Stimulated activated CD8-positive, alpha-beta memory T cell treated with anti-CD3 and anti-CD28 coated beads, Interleukin-12 subunit alpha, Interleukin-12 subunit beta, amount 100 ng/mL, for 4 hours (primary cell): ENCODE results near the gene TAOK2.

Source experiments
- DNase-seq: peaks from one replicate; pipeline ENCODE4 v3.0.0-alpha.2; 2020; ENCODE audit warnings: low read depth

The TAOK2 gene

DNA sequence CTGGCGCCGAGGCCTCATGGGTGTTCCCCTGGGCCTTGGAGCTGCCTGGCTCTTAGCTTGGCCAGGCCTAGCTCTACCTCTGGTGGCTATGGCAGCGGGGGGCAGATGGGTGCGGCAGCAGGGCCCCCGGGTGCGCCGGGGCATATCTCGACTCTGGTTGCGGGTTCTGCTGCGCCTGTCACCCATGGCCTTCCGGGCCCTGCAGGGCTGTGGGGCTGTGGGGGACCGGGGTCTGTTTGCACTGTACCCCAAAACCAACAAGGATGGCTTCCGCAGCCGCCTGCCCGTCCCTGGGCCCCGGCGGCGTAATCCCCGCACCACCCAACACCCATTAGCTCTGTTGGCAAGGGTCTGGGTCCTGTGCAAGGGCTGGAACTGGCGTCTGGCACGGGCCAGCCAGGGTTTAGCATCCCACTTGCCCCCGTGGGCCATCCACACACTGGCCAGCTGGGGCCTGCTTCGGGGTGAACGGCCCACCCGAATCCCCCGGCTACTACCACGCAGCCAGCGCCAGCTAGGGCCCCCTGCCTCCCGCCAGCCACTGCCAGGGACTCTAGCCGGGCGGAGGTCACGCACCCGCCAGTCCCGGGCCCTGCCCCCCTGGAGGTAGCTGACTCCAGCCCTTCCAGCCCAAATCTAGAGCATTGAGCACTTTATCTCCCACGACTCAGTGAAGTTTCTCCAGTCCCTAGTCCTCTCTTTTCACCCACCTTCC lies 13.9 kb downstream of the TAOK2 start:
- no peak for DNase-seq

DNA sequence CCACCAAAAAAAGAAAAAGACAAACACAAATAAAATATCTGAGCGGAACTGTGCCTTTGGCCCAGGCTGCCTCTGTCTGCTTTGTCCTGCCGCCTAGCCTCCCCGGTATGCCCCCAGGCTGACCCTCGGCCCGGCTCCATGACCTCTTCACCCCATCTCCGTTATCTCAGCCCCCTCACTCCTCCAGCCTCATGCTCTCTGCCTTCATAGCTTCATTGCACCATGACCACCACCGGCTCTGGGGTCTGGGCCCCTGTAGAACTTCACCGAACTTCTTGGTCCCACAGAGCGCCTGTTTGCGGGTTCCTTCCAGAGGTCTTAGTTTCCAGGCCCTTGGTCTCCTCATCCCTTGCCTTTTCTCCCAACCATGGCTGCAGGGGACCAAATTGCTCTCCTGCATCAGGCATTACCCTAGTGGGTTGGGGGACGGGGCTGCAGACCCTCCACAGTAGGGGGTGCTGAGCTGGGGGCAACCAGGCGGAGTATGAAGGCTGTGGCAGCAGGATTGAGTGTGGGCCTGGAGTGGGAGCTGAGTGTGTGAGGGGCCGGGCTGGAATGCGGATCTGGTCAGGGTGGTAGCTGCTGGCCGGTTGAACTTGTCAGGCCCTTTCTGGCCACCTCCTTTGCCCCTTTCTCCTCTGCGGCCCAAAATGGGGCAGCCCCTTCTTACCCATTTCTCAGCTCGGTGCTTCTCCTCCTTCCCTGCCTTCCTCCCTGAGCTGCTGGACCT lies 14.8 kb downstream of the TAOK2 start:
- no peak for DNase-seq

DNA sequence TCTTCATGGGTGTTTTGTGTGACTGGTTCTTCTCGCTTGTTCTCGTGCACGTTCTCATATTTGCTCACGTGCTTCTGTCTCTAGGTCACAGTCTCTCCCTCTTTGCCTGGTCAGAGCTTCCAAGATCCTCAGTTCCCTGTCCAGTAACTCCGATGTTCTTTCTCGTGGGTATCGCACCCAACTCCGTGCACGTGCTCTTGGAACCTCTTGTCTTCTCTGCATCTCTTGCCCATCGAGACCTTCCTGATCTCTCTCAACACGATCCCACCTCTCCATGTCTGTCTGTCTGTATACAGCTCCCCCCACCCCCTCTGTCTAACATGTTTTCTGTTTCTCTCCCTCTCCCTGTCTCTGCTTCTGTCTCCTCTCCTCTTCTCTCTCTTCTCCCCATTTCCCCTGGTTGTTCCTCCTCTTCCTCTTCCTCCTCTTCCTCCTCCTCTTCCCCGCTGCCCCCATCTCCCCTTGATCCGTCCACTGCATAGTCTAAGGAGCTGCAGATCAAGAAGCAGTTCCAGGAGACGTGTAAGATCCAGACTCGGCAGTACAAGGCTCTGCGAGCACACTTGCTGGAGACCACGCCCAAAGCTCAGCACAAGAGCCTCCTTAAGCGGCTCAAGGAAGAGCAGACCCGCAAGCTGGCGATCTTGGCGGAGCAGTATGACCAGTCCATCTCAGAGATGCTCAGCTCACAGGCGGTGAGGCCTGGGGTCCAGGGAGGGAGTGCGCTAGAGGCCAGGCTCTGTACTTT lies 15.6 kb downstream of the TAOK2 start:
- no peak for DNase-seq

DNA sequence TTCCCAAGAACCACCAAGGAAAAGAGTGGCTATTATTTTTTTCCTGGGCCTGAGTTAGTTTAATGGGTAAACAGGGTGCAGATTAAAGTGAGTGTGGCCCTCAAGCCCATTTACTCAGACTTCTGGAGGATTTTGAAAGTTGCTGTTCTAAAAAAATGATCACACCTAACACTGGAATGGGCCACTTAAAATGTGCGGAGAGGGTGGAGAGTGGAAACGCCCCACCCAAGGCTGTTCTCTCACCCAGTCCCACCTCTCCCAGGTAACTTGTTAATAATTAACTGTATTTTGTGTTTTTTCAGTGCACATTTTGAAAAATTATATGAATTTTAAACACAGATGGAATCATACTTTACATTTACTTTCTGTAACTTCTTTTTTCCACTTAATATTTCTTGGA lies 16.4 kb downstream of the TAOK2 start:
- DNase-seq: no peak

DNA sequence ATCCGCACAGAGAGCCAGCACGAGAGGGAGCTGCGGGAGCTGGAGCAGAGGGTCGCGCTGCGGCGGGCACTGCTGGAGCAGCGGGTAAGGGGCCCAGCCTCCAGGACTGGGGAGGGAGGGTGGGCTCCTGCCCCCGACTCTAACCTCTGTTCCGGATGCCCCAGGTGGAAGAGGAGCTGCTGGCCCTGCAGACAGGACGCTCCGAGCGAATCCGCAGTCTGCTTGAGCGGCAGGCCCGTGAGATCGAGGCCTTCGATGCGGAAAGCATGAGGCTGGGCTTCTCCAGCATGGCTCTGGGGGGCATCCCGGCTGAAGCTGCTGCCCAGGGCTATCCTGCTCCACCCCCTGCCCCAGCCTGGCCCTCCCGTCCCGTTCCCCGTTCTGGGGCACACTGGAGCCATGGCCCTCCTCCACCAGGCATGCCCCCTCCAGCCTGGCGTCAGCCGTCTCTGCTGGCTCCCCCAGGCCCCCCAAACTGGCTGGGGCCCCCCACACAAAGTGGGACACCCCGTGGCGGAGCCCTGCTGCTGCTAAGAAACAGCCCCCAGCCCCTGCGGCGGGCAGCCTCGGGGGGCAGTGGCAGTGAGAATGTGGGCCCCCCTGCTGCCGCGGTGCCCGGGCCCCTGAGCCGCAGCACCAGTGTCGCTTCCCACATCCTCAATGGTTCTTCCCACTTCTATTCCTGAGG lies 17.4 kb downstream of the TAOK2 start:
- DNase-seq: no peak

DNA sequence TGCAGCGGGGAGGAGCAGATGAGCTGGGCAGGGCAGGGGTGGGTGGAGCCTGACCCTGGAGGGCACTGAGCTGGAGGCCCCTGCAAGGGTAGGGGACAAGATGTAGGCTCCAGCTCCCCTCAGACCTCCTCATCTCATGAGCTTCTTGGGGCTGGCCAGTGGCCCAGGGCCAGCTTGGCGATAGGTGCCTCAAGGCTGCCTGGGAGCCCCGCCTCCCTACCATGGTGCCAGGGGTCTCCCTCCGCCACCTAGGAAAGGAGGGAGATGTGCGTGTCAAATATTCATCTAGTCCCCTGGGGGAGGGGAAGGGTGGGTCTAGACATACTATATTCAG lies 17.9 kb downstream of the TAOK2 start:
- DNase-seq: no peak

DNA sequence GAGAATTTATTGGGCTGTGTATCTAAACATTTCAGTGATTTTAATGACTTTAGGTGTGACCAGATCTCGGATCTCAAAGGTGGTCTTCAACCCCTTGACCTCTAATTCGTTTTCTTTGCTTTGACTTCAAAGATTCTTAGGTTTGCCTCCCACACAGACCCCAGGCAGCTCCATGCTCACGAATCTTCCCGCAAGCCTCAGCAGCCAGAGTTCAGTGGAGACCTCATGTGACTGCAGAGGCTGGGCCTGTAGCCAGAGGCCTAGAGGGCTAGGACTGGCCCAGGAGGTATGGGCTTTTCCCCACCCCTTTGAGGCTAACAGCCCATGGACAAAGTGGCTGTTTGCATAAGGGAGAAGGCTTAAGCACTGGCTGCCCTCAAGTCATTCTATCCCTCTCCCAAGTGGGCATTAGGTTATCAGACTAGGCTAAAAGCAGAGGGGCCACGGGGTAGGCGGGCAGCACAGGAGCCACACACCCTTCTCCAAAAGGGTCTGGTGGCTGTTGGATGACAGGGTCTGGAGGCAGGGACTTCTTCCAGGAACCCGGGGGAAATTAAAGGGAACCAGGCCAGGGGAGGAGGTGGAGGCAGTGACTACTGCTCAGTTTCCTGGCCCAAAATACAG lies 18.8 kb downstream of the TAOK2 start:
- DNase-seq: no peak

DNA sequence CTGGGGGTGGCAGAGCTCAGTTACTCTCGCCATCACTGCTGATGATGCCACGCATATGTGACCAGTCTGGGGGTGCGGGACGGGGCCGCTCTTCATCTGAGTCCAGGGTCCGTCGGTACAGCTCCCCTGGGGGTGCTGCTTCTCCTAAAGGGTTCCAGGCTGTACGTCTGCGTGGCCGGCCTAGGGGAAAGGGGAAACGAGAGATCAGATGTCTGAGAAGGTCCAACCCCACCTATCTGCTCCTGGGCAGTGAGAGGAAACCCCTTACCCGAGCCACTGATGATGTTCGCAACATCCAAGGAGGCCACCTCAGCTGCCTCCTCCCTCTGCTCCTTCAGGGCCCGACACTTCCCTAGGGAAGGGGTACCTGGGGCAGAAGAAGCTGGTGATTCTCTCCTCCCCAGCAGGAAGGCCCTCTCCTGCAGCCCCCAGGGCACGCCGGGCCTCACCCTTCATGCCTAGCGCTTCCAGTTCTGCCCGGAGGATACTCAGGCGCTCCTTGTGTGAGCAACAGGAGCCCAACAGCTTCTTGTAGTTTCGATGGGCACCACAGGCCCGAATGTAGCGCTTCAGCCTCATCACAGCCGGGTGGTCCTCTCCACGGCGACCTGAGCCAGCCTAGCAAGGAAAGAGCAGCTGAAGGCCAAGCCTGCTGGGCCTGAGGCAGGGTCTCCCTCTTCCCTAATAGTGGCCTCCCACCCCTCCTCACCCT lies 19.7 kb downstream of the TAOK2 start:
- no peak for DNase-seq

DNA sequence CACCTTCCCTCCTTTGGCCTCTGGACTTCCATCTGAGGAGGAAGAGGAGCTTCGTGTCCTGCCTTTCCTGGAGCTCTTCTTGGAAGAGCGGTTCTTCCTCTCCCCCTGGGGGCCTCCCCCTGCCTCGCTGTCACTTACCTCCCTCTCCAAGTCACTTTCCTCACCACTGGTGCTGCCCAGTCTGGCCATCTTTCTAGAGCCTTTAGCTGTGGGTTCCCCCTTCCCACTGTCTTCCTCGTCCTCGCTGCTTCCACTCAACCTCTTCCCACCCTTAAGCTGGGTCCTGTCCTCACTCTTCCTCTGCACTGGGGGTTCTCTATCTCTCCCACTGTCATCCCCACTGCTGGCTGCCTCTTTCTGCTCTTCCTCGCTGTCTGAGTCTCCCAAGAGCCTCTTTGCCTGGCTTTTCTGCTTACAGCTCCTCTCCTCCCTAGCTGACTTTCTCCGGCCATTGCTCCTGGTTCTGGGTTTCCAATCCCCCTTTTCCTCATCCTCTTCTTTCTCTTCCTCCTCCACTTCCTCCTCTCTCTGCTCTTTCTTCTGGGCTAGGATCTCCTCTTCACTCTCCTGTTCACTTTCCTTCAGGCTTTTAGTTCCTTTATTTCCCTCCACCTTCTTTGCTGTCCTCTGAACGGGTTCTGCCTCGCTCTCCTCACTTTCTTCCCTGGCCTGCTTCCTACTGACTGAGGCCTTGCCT lies 20.4 kb downstream of the TAOK2 start:
- DNase-seq: no peak

DNA sequence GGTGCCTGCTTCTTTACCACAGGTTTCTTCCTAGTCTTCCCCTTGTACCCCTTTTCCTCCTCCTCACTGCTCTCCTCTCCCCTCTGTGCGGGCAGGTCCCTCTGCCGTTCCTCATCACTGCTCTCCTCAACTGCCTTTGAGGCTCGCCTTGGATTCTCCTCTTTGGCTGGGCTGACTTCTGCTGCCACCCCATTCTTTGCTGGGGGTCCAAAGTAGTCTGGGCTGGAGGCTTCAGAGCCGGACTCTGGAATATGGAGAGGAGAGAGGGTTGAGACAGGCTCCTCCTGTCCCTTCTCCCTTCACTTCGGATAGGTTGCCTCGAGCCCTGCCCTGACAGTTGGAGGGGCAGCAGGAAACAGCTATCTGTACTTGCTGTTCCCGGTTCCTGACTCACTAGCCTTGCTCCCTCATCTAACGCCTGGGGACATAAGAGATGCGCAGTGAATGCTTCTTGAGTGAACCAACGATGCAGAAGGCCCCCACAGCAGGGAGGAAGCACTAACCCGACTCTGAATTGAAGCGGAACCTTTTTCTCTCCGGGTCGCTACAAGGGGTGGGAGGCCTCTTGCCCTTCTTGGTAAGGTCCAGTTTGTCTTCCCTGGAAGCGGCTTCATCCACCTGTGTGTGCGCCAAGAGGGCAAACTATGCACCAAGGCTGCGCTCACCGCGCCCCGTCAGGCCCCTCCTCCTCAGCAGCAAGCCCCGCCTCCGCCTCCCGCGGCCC lies 21.1 kb downstream of the TAOK2 start:
- DNase-seq: peak; percentile 48

DNA sequence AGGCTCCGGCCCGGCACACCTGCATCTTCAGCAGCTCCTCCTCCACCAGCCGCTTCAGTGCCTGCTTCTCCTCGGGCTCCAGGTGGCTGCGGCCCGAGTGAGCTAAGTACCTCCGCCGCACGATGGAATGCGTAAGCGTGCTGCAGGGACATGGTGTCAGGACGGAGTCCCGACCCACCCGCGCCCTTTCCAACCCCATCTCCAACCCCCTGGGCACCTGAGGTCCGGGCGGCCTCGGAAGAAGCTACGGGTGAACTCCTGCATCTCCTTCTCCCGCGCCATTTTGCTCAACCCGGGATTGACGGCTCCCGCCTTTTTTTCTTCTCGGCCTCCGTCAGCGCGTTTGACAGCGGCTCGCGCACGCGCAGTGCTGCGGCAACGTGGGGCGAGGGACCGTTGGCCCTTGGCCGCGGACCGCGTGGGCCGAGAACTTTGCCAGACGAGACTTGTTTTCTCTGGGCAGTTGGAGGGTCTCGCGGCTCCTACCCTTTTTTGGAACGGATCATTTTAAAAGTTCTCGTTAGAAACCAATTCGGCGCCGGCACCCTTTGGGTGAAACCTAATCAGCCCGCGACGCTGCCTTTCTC lies 21.7 kb downstream of the TAOK2 start, which contains the start of gene HIRIP3:
Gene HIRIP3 (minus strand): TSS at position 294 of the 587 bp plus-strand sequence. CDS start 12 bp downstream, at position 282.
- peak; percentile 77 for DNase-seq

DNA sequence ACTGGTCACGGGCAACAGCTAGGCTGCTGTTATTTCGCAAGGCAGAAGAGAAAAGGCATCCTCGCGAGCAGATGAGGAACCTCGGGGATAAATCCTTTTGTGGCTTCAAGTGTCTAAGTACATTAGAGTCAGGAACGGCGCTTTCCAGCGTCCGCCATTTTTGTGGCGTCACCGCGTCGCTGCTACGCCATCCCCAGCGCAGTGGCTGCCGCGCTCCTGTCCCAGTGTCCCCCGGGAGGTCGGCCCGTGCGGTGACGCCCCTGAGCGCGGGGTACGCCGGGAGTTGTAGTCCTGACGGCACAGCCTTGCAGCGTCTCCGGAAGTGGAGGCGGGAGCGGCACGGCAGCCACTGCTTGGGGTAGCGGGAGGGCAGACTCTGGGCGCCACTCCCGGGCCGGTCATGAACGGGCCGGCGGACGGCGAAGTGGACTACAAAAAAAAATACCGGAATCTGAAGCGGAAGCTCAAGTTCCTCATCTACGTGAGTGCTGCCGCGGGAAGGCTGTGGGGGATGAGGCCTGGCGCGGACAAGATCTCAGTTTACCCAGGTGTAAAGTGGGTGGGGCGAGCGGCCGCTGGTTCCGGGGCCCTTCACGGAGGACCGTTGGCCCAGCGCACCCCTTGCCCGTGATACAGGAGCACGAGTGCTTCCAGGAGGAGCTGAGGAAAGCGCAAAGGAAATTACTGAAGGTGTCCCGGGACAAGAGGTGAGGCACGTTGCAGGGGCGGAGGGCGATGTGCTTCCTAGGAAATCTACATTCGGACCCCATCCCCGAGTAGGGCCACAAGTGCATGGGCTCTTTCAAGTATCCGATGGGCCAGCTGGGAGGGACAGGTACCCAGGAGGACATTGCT lies 22.5 kb downstream of the TAOK2 start, which contains the start of gene INO80E:
Gene INO80E (plus strand): TSS at position 331 of the 855 bp plus-strand sequence. CDS start 70 bp downstream, at position 401.
- peak; percentile 99 for DNase-seq

DNA sequence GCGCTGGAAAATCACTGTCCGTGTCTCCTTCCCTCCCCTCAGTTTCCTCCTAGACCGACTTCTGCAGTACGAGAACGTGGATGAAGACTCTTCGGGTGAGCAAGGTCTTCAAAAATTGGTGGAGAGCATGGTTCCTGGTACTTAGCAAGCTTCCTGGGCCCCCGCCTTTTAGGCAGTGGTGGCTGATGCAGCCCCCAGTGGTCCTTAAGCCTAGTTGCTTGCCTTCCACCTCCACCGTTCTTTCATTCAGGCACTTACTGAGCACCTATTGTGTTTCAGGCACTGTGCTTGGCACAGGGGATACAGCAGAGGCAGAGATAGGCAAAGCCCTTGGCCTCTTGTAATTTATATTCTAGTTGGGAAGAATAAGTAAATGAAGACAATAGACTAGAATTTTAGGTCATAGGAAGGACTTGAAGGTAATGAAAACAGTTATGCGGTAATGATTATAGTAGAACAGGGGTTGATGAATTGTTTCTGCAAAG lies 23.1 kb downstream of the TAOK2 start:
- DNase-seq: no peak

DNA sequence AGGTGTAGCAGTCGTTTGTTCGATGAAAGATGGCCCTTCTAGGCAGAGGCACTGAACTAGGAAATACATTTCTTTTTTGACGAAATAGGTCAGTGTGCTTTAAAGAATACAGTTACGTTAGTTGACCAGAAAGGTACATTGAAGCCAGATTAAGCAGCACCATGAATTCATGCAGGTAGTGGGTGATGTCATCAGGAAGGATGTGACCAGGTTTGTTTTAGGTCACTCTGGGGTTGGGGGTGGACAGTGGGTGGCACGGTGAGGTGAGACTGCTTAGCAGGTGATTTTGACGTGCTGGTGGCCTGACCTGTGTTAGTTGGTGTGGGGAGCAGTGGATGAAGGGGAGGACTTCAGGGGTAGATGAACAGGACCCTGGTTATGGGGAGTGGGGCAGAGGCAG lies 25.9 kb downstream of the TAOK2 start:
- no peak for DNase-seq

DNA sequence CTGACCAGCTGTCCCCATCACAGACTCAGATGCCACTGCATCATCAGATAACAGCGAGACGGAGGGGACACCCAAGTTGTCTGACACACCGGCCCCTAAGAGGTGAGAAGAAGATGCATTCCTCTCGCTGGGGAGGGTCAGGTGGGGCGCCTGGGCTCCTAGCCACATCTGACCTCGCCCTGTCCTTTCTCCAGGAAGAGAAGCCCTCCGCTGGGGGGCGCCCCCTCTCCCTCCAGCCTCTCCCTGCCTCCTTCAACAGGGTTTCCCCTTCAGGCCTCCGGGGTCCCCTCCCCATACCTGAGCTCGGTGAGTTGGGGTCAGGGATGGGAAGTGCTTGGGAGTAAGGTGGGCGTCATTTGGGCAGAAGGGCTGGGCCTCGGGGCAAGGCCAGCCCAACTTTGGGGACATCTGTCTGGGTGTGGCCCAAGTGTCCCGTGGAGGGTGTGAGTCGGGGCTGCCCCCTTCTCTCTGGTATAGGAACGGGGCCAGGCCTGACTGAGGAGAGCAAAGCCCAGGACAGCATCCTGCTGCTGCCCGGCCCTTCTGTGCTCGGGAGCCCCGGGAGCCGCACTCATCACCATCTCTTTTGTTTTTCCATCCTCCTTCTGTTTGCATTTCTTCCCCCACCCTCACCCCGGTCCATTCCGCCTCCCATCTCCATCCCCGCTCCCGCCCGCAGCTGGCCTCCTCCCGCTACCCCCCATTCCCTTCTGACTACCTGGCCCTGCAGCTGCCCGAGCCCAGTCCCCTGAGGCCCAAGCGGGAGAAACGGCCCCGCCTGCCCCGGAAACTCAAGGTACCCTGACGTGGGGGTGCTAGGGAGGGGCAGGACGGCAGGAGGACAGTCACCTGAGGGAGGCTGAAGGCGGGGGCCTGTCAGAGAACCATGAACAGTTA lies 27.3 kb downstream of the TAOK2 start:
- no peak for DNase-seq

DNA sequence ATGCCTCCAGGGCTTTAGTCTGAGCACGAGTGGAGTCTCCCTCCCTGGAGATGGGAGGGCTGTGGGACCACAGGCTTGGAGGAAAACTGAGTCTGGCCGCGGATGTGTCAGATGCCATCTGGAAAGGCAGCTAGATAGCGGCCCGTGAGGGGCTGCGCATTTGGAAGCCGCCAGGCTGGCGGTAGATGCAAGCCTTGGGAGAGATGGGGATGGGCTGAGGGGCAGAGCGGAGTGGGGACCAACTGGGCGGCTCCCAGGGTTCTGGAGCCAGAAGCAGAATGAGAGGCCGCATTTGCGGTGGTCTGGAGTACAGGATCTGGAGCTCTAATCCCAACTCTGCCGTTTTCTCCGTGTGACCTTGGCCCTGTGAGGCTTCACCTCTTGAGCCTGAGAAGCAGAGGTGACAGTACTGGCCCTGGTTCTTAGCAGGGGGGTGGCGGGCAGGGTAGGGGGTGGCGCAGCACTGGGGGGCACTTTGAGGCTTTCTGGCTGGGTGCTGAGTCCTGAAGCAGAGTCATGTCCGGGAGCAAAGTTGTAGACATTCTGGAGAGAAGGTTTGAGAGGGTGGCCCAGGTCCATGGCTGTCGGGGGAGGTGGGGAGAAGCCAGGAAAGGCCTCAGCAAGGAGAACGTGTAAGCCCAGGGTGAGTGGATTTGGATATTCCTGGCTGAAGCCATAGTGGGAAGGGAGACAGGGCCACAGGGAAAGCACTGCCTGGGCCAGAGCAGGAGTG lies 29.1 kb downstream of the TAOK2 start:
- DNase-seq: no peak
